Mucosa of descending colon (tissue), 3 donors: ENCODE results near the gene METTL21A. TPM values are rescaled to one million over a fixed set of nuclear protein-coding genes. Genes with fewer than 3 reads are reported as not detected.
A peak's percentile ranks its signal among the peaks of the same experiment; 100 is the strongest.

Source experiments
- ATAC-seq: fragments of 200-7000 bp; cut with Tn5 transposase; one replicate; pipeline ENCODE4 v1.9.1; 2020; ENCODE audit warnings: mild to moderate bottlenecking, moderate library complexity
- DNase-seq, 3 donors: peaks; one replicate each; pipeline ENCODE4 v3.0.0-alpha.2; 2020
- H3K36me3 ChIP-seq: fragments of 200-600 bp; one replicate; pipeline ENCODE4 v1.8.0; 2021; ENCODE audit warnings: low read depth, mild to moderate bottlenecking
- H3K4me1 ChIP-seq: fragments of 200-600 bp; one replicate; pipeline ENCODE4 v1.8.0; 2021; ENCODE audit warnings: low read depth, mild to moderate bottlenecking
- H3K4me3 ChIP-seq: fragments of 200-600 bp; one replicate; pipeline ENCODE4 v1.8.0; 2021; ENCODE audit warnings: mild to moderate bottlenecking
- H3K9me3 ChIP-seq: fragments of 200-600 bp; one replicate; pipeline ENCODE4 v1.8.0; 2021; ENCODE audit warnings: mild to moderate bottlenecking
- intact Hi-C, 2 donors: fragments of 100-400 bp; cut with DNase I in 1 of 2; cut with micrococcal nuclease in 1 of 2; formaldehyde crosslinking; loops; one replicate each; pipeline versions ENCODE4 v1.11.0 to v1.11.1; 2022; cut with DNase I, micrococcal nuclease
- total RNA-seq, 3 donors: library from RNA; stranded (reverse); fragmentation: NEBNext Ultra II Directional in 2 of 3; extraction: Animal tissue kit (Norgen Biotek cat#: 25700) in 2 of 3; gene quantifications; one replicate each; pipeline versions ENCODE4 v1.2.1 to v1.2.4, GENCODE V29; 2021 to 2023
- TF ChIP-seq, protein P1 (sequence below): fragments of 200-600 bp; IDR thresholded peaks from one replicate; pipeline ENCODE4 v1.8.0; 2022; ENCODE audit warnings: antibody characterized with exemption, mild to moderate bottlenecking
- donor health status: DM: no; HTN: no; CAD: no; lungs with moderate emphysema.
- donor health status: DM: no; HTN: no; CAD: no.
- donor health status: DM: no; HTN: yes; CAD: no.

METTL21A gene
- total RNA-seq, 3 donors from 2014 or later = 9.6 to 21.5 (median 15.2) TPM

DNA sequence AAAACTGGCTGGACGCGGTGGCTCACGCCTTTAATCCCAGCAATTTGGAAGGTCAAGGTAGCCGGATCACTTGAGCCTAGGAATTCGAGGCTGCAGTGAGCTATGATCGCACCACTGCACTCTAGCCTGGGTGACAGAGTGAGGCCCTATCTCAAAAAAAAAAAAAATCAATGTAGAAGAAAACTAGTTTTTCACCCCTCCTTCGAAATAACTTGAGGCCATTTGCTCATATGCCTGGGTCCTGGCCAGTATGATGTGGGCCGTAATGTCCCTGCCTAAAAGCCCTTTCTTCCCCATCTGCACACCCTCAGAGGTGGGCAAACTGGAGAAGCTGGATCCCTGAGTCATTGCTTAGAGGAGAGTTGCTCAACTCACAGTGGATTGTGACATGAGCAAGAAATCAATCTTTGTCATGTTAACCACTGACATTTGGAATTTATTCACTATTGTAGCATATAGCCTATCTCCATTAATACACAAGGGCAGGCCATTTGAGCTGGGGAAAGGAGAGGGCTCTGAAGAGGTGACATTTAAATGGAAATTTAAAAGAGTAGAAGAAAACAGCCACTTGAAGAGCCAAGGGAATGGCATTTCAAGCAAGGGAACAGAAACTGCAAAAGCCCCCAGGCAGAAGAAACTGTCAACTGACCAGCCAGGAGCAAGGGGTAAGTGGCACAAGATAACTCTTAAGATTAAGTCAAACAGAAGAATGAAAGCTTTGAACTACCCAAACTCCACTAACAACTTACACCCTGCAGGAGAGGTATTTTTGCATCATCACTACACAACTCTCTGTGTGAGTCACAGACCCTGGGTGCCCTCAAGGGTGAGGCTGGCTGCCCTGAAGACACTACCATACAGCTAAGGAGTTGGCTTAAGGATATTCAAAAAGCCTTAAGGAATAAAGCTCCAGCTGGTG lies 7.6 kb upstream of the METTL21A start:
- Histone ChIP-seq H3K9me3 (no peaks in the 10 kb centered on the region), H3K36me3 (no peaks in the 10 kb centered on the region), H3K4me3 (no peak overlapping the region), H3K4me1 (no peaks in the 10 kb centered on the region)
- ATAC-seq (peak; percentile 46), DNase-seq (no peak)
- intact Hi-C loops = no loop called here
- TF ChIP-seq, protein P1, sequence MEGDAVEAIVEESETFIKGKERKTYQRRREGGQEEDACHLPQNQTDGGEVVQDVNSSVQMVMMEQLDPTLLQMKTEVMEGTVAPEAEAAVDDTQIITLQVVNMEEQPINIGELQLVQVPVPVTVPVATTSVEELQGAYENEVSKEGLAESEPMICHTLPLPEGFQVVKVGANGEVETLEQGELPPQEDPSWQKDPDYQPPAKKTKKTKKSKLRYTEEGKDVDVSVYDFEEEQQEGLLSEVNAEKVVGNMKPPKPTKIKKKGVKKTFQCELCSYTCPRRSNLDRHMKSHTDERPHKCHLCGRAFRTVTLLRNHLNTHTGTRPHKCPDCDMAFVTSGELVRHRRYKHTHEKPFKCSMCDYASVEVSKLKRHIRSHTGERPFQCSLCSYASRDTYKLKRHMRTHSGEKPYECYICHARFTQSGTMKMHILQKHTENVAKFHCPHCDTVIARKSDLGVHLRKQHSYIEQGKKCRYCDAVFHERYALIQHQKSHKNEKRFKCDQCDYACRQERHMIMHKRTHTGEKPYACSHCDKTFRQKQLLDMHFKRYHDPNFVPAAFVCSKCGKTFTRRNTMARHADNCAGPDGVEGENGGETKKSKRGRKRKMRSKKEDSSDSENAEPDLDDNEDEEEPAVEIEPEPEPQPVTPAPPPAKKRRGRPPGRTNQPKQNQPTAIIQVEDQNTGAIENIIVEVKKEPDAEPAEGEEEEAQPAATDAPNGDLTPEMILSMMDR = no peak

DNA sequence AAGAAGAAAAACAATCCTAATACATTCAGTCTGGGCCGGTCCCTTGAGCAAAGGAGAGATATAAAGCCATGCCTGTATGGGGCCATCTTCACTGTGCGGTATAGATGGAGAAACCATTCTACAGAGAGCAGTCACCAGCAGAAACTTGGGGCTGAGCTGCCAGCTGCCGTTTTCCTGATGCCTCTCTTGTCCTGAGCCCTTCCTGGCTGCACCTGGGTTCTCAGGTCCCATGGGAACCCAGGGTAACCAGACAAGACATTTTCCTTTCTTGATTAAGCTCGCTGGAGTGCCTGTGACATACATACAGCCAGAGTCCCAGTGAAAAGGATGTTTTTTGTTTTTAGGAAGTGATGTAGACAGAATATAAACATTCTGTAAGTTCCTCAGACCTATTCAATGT lies 5.3 kb upstream of the METTL21A start:
- TF ChIP-seq, protein P1 = no peak
- Histone ChIP-seq H3K9me3 (no peaks in the 10 kb centered on the region), H3K36me3 (no peaks in the 10 kb centered on the region), H3K4me1 (peaks cover 13% of the 10 kb centered on the region), H3K4me3 (no peak overlapping the region)
- ATAC-seq (no peak), DNase-seq (no peak)
- intact Hi-C loops = no loop called here

DNA sequence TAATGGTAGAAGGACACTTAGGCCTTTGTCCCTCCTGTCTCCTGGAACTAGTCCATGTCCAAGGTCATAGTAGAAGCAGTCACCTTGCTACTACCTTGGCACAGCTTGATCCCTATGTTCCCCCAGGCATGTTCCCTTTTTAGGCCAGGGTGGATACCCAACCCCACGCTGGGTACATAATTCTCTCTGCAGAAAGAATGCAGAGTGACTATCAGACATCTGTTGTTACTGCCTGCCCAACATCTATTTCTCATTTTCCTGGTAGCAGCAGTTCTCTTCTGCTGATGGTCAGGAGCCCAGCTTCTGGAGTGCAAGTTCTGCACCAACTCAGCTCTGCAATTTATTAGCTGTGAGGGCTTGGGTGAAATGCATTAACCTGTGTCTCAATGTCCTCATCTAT lies 4.4 kb upstream of the METTL21A start:
- TF ChIP-seq, protein P1 = no peak
- no peaks in the 10 kb centered on the region for H3K36me3 ChIP-seq
- DNase-seq (no peak), ATAC-seq (no peak)
- no peaks in the 10 kb centered on the region for H3K9me3 ChIP-seq
- intact Hi-C loops = no loop called here
- H3K4me1 ChIP-seq = peaks cover 13% of the 10 kb centered on the region
- H3K4me3 ChIP-seq = no peak overlapping the region

DNA sequence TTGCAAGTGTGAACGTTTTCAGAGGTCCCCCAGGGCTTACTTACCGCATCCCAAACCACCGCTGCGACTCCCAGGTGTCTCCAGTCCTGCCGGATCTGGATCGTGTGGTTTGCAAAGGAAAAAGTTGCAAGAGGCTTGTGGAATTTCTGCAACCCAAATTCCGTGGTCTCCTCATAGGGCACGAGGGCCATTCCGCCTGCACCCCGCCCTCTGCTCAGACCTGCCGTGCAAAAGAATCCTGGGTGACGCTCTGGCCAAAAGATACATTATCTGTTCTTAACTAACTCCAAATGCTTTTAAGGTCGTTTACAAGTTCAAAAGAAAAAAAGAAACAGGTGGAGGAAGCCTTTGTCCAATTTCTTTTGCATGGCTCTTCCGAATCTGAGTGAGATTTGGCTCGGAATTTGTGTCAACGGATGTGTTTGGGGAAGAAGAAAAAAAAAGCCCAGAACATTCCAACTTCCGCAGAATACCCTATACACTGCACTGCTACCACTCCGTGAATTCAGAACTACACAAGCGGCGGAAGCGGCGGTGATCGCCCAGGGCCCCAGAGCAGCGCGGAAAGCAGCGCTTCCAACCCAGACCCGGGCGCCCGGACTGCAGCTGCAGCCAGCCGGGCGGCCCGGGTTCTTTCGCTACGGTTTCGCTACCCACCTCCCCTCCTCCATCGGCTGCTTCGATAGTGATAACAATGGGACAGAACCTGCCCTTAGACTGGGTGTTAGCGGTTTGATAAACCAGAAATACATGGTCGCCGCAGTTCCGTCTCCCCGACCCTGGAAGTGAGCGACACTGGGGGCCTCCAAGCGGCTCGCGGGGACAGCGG lies 795 bp downstream of the METTL21A start:
- Histone ChIP-seq H3K36me3 (no peaks in the 10 kb centered on the region), H3K4me1 (peaks cover 18% of the 10 kb centered on the region), H3K9me3 (no peaks in the 10 kb centered on the region), H3K4me3 (peak overlapping the region; percentile 62)
- peak; percentile 61 for ATAC-seq
- intact Hi-C loops = no loop called here
- DNase-seq = peak; percentile 82 to 84 (median 82)
- TF ChIP-seq, protein P1 = no peak

DNA sequence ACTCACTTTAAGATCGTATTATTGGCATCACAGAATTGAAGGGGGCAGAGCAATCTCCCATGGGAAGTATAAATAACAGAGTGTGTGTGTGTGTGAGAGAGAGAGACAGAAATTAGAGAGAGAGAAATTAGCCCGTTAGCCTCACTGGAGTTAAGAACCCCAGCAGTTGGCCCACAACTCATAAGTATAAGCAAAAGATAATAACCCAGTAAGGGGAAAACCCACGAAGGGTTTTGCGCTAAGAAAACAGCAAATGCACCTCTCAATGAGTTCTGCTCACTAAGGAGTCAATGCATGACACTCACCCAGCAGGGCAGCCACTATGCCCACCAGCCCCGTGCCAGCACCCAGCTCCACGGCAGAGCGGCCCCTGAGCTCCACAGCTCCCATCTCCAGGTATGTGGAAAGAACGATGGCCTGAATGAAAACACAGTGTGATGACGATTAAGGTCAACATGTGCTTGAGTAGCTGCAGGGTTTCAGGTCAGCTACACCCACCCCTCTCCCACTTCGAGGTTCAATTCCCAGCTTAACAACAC lies 3.6 kb downstream of the METTL21A start:
- Histone ChIP-seq H3K9me3 (no peaks in the 10 kb centered on the region), H3K4me1 (peaks cover 11% of the 10 kb centered on the region), H3K4me3 (no peak overlapping the region), H3K36me3 (no peaks in the 10 kb centered on the region)
- intact Hi-C loops = no loop called here
- TF ChIP-seq, protein P1 = no peak
- DNase-seq (no peak), ATAC-seq (no peak)
